Measurements from ENCODE around the gene FAM219A.
A peak's percentile ranks its signal among the peaks of the same experiment; 100 is the strongest.
"Not testable (repeated sequence)": the region's sequence is repeated elsewhere in the genome, so short reads cannot be mapped to it uniquely, and the experiment has no call there.

The FAM219A gene

DNA sequence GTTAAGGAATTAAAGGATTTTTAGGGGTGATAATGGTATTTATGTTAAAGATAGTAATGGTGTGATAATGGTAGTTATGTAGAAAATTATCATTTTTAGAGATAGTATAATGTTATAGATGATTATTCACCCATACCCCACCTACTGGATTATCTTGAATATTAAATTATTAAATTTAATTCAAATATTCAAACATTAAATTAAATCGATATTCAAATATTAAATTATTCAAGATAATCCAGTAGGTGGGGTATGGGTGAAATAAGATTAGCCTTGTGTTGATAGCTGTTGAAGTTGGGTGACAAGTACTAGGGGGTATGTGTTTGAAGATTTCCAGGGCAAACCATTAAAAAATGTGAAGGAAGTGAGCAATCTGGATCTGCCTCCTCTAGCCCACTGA is 15.6 kb downstream of the FAM219A start:
- DNase-seq: no peak

DNA sequence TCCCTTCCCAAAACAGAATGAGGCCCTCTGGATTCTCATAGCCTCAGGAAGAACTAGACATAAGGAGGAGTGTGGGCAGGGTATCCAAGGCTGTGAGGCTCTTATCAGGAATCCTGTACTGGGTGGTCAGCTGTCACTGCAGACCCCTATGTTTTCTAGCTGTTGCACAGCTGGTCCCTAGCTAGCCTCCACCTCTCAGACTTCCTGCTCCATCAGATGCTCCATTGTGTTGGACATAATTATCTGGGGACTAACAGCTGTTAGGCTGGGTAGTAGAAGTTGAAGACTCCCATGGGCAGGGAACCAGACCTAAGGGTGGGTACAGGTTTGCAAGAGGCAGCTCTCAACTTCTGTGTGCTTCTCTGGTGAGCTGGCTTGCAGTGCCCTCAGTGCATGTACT is 18.4 kb downstream of the FAM219A start:
- DNase-seq: no peak

DNA sequence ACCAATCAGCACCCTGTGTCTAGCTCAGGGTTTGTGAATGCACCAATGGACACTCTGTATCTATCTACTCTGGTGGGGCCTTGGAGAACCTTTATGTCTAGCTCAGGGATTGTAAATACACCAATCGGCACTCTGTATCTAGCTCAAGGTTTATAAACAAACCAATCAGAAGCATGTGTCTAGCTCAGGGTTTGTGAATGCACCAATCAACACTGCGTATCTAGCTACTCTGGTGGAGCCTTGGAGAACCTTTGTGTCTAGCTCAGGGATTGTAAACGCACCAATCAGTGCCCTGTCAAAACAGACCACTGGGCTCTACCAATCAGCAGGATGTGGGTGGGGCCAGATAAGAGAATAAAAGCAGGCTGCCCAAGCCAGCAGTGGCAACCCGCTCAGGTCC is 19.9 kb downstream of the FAM219A start:
- not testable (repeated sequence) for DNase-seq

DNA sequence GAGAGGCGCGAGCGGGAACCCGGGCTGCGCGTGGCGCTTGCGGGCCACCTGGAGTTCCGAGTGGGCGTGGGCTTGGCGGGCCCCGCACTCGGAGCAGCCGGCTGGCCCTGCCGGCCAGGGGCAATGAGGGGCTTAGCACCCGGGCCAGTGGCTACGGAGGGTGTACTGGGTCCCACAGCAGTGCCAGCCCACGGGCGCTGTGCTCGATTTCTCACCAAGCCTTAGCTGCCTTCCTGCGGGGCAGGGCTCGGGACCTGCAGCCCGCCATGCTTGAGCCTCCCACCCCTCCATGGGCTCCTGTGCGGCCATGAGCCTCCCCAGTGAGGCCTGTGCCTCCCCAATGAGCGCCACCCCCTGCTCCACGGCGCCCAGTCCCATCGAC is 20.5 kb downstream of the FAM219A start:
- not testable (repeated sequence) for DNase-seq

DNA sequence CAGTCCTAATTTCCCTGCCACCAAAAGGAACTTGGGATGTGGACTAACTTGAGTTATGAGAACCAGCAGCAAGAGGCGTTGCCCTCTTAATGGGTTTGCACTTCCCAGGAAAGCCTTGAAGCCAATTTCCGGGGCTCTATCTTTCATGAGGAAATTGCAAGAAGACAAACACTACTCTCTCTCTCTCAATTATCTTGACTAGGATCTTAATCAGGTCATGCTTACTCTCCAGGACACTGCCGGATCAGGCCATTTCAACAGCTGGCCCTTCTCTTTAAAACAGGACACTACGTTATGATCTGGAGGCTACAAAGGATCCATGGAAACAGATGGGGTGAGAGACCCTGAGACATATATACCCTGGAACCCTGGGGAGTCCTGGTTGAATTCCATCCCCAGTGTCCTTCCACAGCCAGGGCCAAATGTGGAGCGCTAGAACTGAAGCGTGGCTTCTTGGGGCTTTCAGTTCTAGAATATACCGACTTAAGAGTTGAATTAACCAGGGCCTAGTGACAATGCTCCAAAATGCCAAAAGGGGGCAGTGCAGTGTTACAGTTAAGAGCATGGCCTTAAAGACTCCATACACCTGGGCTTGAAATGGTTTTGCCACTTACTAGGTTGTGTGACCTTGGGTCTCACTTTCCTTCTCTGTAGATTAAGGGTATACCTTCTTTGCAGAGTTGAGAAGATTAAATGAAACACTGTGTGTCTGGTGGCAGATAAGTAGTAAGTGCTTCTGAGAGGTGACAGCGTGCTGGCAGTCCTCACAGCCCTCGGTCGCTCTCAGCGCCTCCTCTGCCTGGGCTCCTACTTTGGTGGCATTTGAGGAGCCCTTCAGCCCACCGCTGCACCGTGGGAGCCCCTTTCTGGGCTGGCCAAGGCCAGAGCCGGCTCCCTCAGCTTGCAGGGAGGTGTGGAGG is 21.1 kb downstream of the FAM219A start:
- peak; percentile 55 for DNase-seq

DNA sequence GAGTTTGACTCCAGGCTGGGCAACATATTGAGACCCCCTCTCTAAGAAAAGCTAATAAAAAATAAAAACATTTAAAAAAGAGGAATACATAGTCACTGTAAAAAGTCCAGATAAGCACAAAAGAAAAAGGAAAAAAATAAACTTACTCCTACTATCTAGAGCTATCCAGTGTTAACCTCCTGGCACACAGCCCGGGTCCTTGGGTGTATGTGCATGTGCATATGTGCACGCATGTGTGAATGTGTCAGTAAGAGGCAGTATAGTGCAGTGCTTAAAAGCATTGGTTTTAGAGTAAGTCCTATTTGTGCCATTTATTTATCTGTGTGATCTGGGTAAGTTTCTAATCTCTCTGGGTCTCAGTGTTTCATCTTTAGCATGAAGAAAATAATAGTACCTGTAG is 26.7 kb downstream of the FAM219A start:
- DNase-seq: peak; percentile 58

DNA sequence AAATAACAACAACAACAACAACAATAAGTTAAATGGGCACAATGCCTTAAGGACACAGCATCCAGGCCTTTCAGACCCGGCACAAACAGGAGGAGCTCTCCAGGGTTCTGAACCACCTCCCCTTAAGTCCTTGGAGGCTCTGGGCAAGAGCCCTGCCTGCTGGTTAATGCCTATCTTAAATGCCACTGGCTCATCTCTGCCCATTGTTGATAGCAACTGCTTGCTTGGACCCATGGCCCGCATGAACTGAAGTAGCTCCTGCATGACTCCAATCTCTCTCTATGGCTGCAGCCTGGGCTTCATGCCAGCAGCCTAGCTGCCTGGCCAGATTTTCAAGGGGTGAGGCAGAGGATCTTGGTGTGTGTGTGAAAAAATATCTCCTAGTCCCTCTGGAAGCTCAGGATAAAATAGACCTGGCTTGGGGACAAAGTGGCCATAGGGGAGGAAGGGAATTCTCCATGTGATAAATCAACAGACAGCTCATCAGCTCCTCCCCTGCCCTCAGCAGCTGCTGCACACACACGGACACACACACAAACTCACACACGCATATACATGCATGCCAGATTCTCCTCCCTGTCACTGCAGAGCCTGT is 27.4 kb downstream of the FAM219A start:
- DNase-seq: peak; percentile 97

DNA sequence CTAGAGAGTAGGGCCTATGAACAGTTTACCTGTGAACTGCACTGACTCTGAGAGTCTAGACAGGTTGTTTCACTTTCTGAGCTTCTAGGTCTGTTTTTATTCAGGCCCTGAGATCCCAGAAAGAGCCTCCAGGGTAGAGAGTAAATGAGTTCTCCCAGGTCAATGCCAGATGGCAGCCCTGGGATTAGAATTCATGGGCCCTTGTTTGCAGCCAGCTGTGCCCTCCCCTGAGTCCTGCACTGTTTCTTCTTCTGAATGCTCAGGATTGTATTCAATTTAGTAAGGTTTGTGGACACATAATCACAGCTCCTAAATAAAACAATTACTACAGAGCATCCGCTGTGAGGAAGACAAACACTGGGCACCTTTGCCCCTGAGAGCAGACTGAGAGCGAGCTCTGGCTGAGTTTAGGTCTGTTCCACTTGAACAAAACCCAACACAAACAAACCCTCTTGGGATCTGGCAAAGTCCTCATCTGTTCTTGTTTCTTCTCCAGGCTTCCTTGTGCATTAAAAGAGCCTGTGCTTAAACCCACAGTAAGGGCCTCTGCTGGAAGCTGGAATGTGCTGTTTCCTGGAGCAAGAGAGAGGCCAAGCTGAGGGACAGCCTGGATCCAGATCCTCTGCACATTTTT is 29.9 kb downstream of the FAM219A start:
- DNase-seq: peak; percentile 69

DNA sequence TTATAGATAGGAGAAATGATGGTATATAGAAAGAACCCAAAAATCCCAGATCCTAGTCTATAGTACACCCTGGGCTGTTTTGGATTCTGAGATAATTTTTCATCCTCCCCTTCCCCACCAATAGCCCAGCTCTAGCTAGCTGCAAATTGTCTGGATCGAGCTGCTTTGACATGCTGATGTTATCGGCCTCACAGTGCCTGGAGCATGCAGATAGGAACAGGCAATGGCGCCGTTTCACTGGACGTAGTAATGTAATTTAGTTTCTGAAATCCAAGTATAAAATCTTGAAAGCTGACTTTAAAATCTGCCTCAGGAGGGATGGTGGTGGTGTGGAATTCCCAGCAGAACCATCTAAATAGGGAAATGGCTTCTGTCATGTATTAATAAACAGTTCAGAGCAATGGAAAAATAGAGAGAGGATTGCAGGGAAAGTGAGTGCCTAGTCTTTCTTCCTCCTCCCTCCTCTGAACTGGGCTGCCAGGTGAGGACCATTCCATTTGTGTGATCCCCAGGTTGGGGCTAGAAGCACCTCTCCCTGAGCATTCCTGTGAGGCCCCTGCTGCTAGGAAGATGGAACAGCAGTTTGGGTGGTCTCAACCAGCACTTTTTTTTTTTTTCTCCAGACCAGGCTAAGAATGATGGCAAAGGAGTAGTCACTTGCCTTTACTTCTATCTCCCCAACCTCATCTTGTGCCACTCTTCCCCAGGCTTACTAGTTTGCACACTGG is 31.9 kb downstream of the FAM219A start:
- DNase-seq: no peak

DNA sequence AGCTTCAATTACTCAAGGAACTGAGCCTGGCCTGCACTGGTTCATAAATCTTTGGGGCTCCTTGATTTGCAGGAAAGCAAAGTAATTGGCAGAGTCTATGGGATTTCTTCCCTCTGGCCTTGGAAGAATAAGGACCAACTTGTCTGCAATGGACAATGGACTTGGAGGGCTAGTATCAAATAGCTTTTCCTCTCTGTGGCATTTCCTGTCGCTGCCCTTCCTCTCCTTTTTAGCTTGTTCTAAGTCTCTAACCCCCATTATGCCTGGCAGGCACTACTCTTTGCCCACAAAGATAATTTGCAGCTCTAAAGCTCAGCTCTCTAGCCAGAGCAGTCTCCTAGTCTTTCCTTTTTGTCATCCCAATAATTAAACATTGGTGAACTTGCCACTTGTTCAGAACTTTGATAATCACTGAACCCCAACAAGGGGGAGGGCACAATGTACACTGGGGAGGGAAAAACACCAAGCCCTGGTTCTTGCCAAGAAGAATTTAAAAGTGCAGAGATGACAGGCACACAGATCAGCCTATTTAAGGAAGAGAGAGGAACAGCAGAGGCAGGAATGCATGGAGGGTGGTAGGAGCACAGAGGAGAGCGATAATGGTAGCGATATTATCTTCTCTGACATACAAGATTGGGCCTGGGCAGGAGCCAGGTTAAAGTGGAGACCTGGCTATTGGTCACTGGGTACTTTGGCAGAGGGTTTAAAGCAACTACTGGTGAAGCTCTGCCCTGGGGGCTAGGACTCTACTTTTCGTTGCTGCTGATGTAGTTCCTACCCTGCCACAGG is 38.5 kb downstream of the FAM219A start:
- no peak for DNase-seq

DNA sequence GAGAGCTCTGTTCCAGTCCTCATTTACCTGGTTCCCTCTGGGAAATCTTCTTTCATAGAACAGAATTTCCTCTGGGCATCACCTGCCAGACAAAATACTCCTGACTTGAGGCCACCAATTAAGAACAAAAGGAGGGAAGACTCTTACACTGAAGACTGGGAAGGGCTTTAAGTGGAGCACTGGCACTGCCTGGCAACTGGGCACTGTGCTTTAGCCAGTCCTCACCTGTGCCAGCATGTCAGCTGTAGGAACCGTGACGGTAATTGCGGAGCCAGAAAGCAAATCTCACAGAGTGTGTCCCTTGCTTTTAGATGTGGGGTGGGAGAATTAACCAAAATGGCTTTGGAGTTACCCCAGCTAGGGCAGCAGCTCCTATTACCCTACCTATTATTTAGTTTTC is 40.6 kb downstream of the FAM219A start:
- peak; percentile 88 for DNase-seq

DNA sequence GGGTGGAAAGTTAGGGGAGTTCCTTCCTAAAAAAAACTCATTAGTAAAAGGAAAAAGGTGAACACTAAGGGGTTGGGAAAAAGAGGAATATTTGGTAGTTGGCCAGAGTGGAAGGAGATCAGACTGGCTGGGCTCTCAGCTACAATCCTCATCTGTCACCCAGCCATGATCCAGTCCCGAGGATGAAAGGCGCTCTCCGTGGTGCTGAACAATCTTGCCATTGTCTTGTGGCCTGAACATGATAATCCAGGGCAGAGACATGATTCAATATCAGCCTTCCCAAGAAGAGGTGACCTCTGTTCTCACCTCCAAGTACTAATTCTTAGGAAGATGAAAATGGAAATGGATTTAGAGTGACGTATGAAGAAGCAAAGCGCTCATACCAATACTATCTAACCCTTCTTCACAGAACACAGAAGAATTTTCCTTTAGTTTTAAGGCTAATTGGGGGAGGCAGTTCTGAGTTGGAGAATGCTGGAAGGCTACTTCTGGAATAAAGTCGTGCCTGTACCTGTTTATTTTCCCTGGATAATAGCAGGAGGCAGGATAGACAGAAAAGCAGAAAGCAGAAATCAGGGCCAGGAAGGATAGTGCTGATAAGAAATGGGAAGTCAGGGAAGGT is 45.0 kb downstream of the FAM219A start:
- DNase-seq: no peak

DNA sequence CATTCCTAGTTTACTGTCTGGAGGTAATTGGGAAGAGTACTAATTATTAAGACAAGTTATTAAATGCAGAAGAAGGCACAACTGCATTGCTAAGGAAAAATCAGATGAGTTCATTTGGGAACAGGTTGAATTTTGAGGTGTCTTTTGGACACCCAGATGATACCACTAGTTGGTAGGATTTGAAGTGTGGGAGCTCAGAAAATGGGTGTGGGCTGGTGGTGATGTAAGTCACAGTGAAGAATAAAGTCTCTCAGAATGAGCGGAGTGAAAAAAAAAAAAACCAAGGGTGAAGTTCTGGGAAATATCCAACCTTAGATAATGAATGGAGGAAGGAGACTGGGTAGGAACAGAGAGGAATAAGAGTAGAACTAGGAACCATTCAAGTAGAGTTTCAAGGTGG is 46.0 kb downstream of the FAM219A start:
- no peak for DNase-seq

DNA sequence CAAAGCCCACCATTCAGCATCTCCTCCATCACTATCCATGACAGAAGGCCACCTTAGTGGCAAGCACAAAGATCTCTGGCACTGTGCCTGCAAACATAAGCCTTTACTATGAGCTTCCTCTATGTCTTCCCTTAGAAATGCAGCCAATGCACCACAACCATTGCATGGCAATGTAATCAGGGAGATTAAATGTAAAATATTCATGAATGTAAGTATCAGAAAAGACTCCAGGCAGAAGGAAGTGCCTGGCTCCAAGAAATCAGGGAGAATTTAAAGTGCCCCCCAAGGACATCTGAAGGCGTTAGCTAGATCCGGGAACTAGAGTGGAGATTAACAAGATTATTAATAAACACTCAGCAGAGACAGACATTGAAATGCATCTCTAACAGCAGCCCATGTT is 49.2 kb downstream of the FAM219A start:
- DNase-seq: no peak

DNA sequence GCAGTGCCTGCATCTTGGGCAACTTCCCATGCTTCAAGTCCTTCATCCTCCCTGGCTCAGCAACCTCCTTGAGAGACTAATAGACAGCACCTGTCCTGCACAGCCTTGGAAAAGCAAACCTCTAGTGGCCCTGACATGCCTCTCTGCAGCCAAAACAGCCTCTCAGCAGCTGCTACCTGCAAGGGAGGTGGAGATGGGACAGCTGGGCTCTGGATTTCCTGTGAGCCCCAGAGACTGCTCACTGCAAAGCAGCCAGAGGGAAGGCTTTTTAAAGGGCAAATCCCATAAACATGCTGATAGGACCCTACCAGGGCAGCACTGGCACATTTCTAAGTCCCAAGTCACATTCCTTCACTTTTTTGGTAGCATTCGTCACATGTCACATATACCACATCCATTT is 50.2 kb downstream of the FAM219A start:
- DNase-seq: peak; percentile 78

DNA sequence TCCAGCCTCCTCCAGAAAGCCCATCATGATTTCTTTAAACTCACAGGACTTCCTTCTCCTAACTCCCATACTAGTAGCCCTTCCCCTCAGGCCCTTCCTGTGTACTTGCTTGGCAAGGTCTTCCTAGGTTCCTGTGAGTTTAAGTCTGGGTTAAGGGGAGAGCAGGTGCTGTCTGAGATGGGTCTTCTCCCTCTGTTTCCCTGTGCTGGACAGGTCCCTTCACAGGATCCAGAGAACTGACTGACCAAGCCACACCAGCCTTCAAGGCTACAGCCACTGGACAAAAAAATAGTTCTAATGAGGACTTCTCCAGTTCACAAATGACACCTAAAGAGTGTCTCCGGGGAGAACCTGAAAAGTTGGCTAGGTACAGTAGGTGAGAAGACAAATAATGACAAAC is 52.2 kb downstream of the FAM219A start:
- no peak for DNase-seq

DNA sequence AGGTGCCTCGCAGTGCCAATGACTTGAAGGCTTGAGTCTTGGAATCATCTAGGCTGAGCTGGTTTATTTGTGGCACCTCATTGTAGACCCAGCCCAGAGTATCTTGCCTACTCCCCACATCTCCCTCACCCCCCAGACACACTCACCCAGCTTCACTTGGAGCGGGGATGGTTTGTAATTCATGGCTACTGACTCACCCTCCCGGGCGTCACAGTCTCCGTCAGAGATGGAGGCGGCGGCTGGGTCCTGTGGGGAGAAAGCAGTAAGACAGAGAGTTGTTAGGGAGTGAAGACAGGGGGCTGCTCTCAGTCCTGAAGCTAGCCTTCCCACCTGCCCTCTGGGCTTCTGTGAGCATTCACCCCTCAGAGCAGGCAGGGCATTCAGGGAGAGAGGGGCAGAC is 52.7 kb downstream of the FAM219A start:
- no peak for DNase-seq

DNA sequence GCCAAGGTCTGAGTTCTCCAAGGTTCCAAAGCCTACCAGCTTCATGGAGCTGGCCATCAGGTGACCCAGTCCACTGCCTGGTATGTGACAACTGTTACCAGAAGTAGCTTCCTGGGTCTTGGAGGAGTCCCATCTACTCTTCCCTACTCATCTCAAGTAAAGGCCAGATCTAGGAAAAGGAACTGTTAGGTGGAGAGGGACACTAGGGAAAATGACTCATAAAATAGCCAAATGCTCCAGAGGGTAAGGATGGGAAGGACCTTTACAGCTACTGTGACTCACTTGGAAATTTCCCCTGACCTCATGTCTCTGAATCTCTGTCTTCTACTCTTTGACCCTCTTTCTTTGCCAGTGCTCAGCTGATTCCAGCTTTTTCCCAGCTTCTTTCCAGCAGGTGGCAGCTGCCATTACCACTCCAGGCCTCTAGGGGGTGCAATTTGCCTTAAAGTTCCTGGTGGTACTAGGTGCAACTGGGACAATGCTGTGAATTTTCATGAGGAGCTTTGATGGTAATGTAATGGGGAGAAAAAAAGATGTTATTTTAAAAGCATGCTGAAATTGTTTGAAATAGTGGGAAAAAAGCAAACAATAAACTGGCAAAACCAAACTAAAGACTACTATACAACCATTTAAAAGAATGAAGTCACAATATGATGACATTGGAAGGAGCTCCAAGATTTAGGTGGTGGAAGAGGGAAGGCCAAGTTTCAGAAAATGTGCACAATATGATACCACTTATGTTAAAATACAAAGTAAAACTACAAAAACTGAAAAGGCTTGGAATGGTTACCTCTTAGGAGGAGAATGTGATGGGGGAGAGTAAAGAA is 54.6 kb downstream of the FAM219A start:
- no peak for DNase-seq

DNA sequence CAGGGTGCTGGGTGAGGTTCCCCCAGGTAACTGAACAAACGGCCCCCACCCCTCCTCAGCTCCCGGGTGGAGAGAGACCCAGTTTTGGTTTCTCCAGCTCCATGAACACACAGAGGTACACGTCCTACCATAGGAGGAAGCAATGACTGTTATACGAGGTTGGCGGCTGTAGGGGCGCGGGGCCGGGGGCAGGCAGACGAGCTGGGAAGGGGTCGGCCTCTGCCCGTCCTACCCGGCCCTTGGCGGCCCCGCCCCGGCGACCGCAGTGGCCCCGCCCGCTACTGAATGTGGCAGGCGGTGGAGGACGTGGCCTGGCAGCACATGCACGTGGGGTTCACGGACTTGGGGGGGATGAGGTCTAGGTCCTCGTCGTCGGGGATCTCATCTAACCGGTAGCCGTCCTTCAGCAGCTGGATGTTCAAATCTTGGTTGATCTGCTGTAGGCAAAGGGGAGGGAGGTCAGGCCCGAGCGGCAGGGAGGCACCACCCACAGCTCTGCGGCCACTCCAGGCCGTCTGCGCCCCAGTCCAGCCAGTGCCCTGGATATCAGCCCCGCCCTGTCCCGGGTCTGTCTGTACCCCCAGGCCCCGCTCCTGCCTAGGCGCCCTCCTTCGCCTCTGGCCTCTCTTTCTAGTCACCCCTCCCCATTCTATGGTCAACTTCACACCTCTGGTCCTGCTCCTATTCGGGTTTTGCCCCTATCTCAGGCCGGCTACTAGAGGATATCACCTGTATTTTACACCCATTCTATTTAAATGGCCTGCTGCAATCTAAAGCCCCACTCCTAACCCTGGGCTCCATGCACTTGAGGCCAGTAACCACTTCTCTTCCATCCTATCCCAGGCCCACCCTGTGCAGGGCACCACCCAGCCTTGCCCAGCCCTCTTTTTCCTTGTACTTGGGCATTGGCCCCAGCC is 57.4 kb downstream of the FAM219A start:
- no peak for DNase-seq

DNA sequence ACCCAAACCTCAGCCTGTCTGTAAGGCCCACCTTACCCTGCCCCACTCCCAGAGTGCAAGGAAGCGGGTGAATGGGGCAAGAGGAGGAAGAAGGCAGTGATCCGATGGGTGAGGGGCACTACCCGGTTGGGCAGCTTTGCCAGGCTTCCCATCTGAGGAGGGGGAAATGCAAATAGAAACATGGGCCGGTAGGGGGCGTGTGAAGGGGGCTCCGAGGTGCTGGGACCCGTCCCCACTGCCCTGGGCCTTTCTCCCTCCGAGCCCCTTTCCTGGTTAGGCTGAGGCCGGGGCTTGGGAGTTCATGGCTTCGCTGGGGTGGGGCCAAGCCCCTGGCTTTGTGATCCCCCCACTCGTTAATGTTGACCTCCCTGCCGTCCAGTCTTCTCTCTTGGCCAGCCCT is 58.1 kb downstream of the FAM219A start:
- no peak for DNase-seq
